SK-N-SH (cell line): Measurements from ENCODE around the gene MAP3K12.

Experiments used
- CHD2 ChIP-seq: fragments of 150-350 bp; IDR thresholded peaks from 2 replicates; pipeline ENCODE4 v1.6.1; 2018; ENCODE audit warnings: low read length; ENCODE audit not compliant: partially characterized antibody
- NRF1 ChIP-seq: IDR thresholded peaks from 2 replicates; pipeline ENCODE4 v1.6.1; 2012; ENCODE audit warnings: low read depth, mild to moderate bottlenecking, low read length

GRCh38 chr12:53463802-53464560 lies 35.3 kb downstream of the MAP3K12 start:
- TF ChIP-seq NRF1: no peak
- no peak for TF ChIP-seq CHD2
